ENCODE measurements around the gene GLMP. TPM values are rescaled to one million over a fixed set of nuclear protein-coding genes. Genes with fewer than 3 reads are reported as not detected.

Gene GLMP
- polyA plus RNA-seq, 4 donors, result 30.7 to 263 (median 63.9) TPM

DNA sequence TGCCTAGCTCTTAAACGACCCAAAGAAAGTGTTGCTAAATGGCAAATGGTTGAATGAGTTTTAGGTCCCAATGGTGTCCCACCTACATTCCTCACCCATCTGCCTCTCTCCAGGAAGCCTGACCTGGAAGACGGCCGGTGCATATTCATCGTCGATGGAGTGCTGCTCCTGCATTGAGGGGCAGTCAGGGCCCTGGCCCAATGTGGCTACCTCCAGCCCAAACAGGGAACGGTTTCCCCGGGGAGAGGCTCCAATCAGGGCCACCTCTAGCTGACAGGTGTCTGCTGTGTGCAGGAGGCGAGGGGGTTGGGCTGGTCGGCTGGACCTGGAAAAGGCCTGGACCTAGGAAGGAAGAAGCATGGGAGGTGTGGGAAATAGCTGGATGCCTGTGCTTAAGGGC, 1.6 kb downstream of the GLMP start:
- H3K36me3 ChIP-seq (ENCODE audit: control insufficient read depth in 3 of 3, insufficient read depth in 2 of 3, low read depth in 1 of 3, low read length in 3 of 3), result peaks cover 0 to 30% (median 0%) of the 10 kb centered on the region in 3 donors
- no peak overlapping the region for H3K4me3 ChIP-seq (ENCODE audit: low read depth in 1 of 3, low read length in 3 of 3)
- peaks cover 0 to 23% (median 0%) of the 10 kb centered on the region in 3 donors for H3K4me1 ChIP-seq (ENCODE audit: control insufficient read depth in 3 of 3, insufficient read depth in 2 of 3, low read depth in 1 of 3, low read length in 2 of 3)
- no peak overlapping the region for H3K27ac ChIP-seq (ENCODE audit: low read depth in 1 of 3, low read length in 2 of 3)
- no peak for FAIRE-seq
- DNase-seq, result no peak
- WGBS, 3 donors, result 89 to 90% (median 90%) methylated on average over 9 of the region's 9 CpGs
- H3K9me3 ChIP-seq (ENCODE audit: control insufficient read depth in 2 of 2, insufficient read depth in 1 of 2, low read depth in 1 of 2, low read length in 1 of 2), result no peaks in the 10 kb centered on the region
- no peaks in the 10 kb centered on the region for H3K27me3 ChIP-seq (ENCODE audit: control insufficient read depth in 3 of 3, insufficient read depth in 3 of 3, low read length in 3 of 3)

- Histone ChIP-seq H3K9me3 (ENCODE audit: control insufficient read depth in 2 of 2, insufficient read depth in 1 of 2, low read depth in 1 of 2, low read length in 1 of 2) (no peaks in the 10 kb centered on the region), H3K4me1 (ENCODE audit: control insufficient read depth in 3 of 3, insufficient read depth in 2 of 3, low read depth in 1 of 3, low read length in 2 of 3) (peaks cover 0 to 23% (median 0%) of the 10 kb centered on the region in 3 donors), H3K4me3 (ENCODE audit: low read depth in 1 of 3, low read length in 3 of 3) (no peak overlapping the region), H3K36me3 (ENCODE audit: control insufficient read depth in 3 of 3, insufficient read depth in 2 of 3, low read depth in 1 of 3, low read length in 3 of 3) (peaks cover 0 to 35% (median 0%) of the 10 kb centered on the region in 3 donors), H3K27me3 (ENCODE audit: control insufficient read depth in 3 of 3, insufficient read depth in 3 of 3, low read length in 3 of 3) (no peaks in the 10 kb centered on the region), H3K27ac (ENCODE audit: low read depth in 1 of 3, low read length in 2 of 3) (no peak overlapping the region)
- DNase-seq (no peak), FAIRE-seq (no peak)
- WGBS, 3 donors, result 87 to 90% (median 89%) methylated on average over 8 of the region's 8 CpGs
These were observed 2.4 kb downstream of the GLMP start for GRCh38 chr1:156293098-156293434.

DNA sequence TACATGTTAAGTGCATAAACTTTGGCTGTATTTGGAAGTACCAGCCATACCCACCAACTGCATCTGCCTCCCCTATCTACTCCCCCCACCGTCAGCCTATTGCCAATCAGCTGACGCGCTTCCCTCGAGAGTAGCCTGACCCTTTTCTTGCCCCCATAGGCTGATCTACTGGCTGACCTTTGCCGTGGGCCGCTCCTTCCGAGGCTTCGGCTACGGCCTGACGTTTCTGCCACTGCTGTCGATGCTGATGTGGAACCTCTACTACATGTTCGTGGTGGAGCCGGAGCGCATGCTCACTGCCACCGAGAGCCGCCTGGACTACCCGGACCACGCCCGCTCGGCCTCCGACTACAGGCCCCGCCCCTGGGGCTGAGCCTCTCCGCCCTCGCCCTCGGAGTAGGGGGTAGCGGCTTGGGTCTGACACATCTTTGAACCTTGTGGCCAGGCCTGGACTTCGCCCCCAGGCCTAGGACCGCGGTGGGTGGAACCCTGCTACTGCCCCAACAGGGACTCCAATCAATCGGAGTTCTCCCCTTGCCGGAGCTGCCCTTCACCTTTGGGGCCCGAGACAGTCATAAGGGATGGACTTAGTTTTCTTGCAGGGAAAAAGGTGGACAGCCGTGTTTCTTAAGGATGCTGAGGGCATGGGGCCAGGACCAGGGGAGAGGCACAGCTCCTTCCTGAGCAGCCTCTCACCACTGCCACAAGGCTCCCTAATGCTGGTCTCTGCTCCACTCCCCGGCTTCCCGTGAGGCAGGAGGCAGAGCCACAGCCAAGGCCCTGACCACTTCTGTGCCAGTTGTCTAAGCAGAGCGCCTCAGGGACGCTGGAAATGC, 4.0 kb downstream of the GLMP start:
- WGBS, 3 donors, result 12 to 26% (median 20%) methylated on average over 37 of the region's 37 CpGs
- FAIRE-seq (no peak), DNase-seq (peak; percentile 94 to 96)
- Histone ChIP-seq H3K4me1 (ENCODE audit: control insufficient read depth in 3 of 3, insufficient read depth in 2 of 3, low read depth in 1 of 3, low read length in 2 of 3) (peaks cover 0 to 23% (median 0%) of the 10 kb centered on the region in 3 donors), H3K27me3 (ENCODE audit: control insufficient read depth in 3 of 3, insufficient read depth in 3 of 3, low read length in 3 of 3) (no peaks in the 10 kb centered on the region), H3K27ac (ENCODE audit: low read depth in 1 of 3, low read length in 2 of 3) (peak overlapping the region; percentile 33 to 78 (median 75)), H3K9me3 (ENCODE audit: control insufficient read depth in 2 of 2, insufficient read depth in 1 of 2, low read depth in 1 of 2, low read length in 1 of 2) (no peaks in the 10 kb centered on the region), H3K36me3 (ENCODE audit: control insufficient read depth in 3 of 3, insufficient read depth in 2 of 3, low read depth in 1 of 3, low read length in 3 of 3) (peaks cover 0 to 35% (median 0%) of the 10 kb centered on the region in 3 donors), H3K4me3 (ENCODE audit: low read depth in 1 of 3, low read length in 3 of 3) (peak overlapping the region in 2 of 3 donors; percentile 26 to 49)

- Histone ChIP-seq H3K36me3 (ENCODE audit: control insufficient read depth in 3 of 3, insufficient read depth in 2 of 3, low read depth in 1 of 3, low read length in 3 of 3) (peaks cover 0 to 50% (median 0%) of the 10 kb centered on the region in 3 donors), H3K27ac (ENCODE audit: low read depth in 1 of 3, low read length in 2 of 3) (no peak overlapping the region), H3K9me3 (ENCODE audit: control insufficient read depth in 2 of 2, insufficient read depth in 1 of 2, low read depth in 1 of 2, low read length in 1 of 2) (no peaks in the 10 kb centered on the region), H3K4me1 (ENCODE audit: control insufficient read depth in 3 of 3, insufficient read depth in 2 of 3, low read depth in 1 of 3, low read length in 2 of 3) (peaks cover 0 to 21% (median 0%) of the 10 kb centered on the region in 3 donors), H3K27me3 (ENCODE audit: control insufficient read depth in 3 of 3, insufficient read depth in 3 of 3, low read length in 3 of 3) (no peaks in the 10 kb centered on the region), H3K4me3 (ENCODE audit: low read depth in 1 of 3, low read length in 3 of 3) (no peak overlapping the region)
- no peak for FAIRE-seq
- DNase-seq, result no peak
These were observed 5.6 kb downstream of the GLMP start for GRCh38 chr1:156289857-156290256.

DNA sequence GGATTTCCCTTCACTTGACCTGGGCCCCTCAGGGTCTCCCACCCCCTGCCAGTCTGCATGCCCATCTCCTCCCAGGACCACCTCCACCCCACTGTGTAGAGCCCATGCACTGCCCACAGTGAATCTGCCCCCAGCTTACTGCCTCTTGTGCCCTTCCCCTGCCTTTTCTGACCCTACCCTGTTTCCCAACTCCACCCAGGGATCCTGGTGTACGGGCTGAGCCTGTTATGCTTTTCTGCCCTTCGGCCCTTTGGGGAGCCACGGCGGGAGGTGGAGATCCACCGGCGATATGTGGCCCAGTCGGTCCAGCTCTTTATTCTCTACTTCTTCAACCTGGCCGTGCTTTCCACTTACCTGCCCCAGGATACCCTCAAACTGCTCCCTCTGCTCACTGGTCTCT, 9.4 kb downstream of the GLMP start:
- WGBS, 3 donors, result 92 to 94% (median 93%) methylated on average over 8 of the region's 8 CpGs
- peaks cover 2 to 30% (median 3%) of the 10 kb centered on the region in 3 donors for H3K4me1 ChIP-seq (ENCODE audit: control insufficient read depth in 3 of 3, insufficient read depth in 2 of 3, low read depth in 1 of 3, low read length in 2 of 3)

GRCh38 chr1:156285437-156285836, 10.0 kb downstream of the GLMP start:
- no peak overlapping the region for H3K27ac ChIP-seq (ENCODE audit: low read depth in 1 of 3, low read length in 2 of 3)
- H3K9me3 ChIP-seq (ENCODE audit: control insufficient read depth in 2 of 2, insufficient read depth in 1 of 2, low read depth in 1 of 2, low read length in 1 of 2), result no peaks in the 10 kb centered on the region
- H3K27me3 ChIP-seq (ENCODE audit: control insufficient read depth in 3 of 3, insufficient read depth in 3 of 3, low read length in 3 of 3), result no peaks in the 10 kb centered on the region
- H3K36me3 ChIP-seq (ENCODE audit: control insufficient read depth in 3 of 3, insufficient read depth in 2 of 3, low read depth in 1 of 3, low read length in 3 of 3), result peaks cover 0 to 24% (median 0%) of the 10 kb centered on the region in 3 donors
- DNase-seq (no peak), FAIRE-seq (no peak)
- peaks cover 4 to 31% (median 5%) of the 10 kb centered on the region in 3 donors for H3K4me1 ChIP-seq (ENCODE audit: control insufficient read depth in 3 of 3, insufficient read depth in 2 of 3, low read depth in 1 of 3, low read length in 2 of 3)
- H3K4me3 ChIP-seq (ENCODE audit: low read depth in 1 of 3, low read length in 3 of 3), result no peak overlapping the region
- WGBS, 3 donors, result 93 to 96% (median 95%) methylated on average over 20 to 21 of the region's 21 CpGs

More for the DNA sequence above, 9.4 kb downstream of the GLMP start:
- Histone ChIP-seq H3K27ac (ENCODE audit: low read depth in 1 of 3, low read length in 2 of 3) (no peak overlapping the region), H3K4me3 (ENCODE audit: low read depth in 1 of 3, low read length in 3 of 3) (no peak overlapping the region), H3K9me3 (ENCODE audit: control insufficient read depth in 2 of 2, insufficient read depth in 1 of 2, low read depth in 1 of 2, low read length in 1 of 2) (no peaks in the 10 kb centered on the region), H3K36me3 (ENCODE audit: control insufficient read depth in 3 of 3, insufficient read depth in 2 of 3, low read depth in 1 of 3, low read length in 3 of 3) (peaks cover 0 to 24% (median 0%) of the 10 kb centered on the region in 3 donors), H3K27me3 (ENCODE audit: control insufficient read depth in 3 of 3, insufficient read depth in 3 of 3, low read length in 3 of 3) (no peaks in the 10 kb centered on the region)
- no peak for DNase-seq
- FAIRE-seq, result no peak

- no peak overlapping the region for H3K27ac ChIP-seq (ENCODE audit: low read depth in 1 of 3, low read length in 2 of 3)
- peaks cover 4 to 31% (median 5%) of the 10 kb centered on the region in 3 donors for H3K4me1 ChIP-seq (ENCODE audit: control insufficient read depth in 3 of 3, insufficient read depth in 2 of 3, low read depth in 1 of 3, low read length in 2 of 3)
- no peak for DNase-seq
- no peaks in the 10 kb centered on the region for H3K9me3 ChIP-seq (ENCODE audit: control insufficient read depth in 2 of 2, insufficient read depth in 1 of 2, low read depth in 1 of 2, low read length in 1 of 2)
- H3K27me3 ChIP-seq (ENCODE audit: control insufficient read depth in 3 of 3, insufficient read depth in 3 of 3, low read length in 3 of 3), result no peaks in the 10 kb centered on the region
- peaks cover 0 to 28% (median 3%) of the 10 kb centered on the region in 3 donors for H3K36me3 ChIP-seq (ENCODE audit: control insufficient read depth in 3 of 3, insufficient read depth in 2 of 3, low read depth in 1 of 3, low read length in 3 of 3)
- FAIRE-seq, result no peak
- WGBS, 3 donors, result 69 to 90% (median 84%) methylated on average over 4 of the region's 4 CpGs
- H3K4me3 ChIP-seq (ENCODE audit: low read depth in 1 of 3, low read length in 3 of 3), result no peak overlapping the region
These were observed 10.7 kb downstream of the GLMP start for GRCh38 chr1:156284757-156285156.

GRCh38 chr1:156284112-156284511, 11.4 kb downstream of the GLMP start, which contains the start of gene TMEM79:
TSS of gene TMEM79 (plus strand) at chr1:156284325. CDS start at chr1:156285227, 902 bp downstream.
- Histone ChIP-seq H3K4me3 (ENCODE audit: low read depth in 1 of 3, low read length in 3 of 3) (peak within 1 kb of the TSS; percentile 32 to 89 (median 78)), H3K36me3 (ENCODE audit: control insufficient read depth in 3 of 3, insufficient read depth in 2 of 3, low read depth in 1 of 3, low read length in 3 of 3) (peaks cover 0 to 31% (median 3%) of the 10 kb centered on the region in 3 donors), H3K9me3 (ENCODE audit: control insufficient read depth in 2 of 2, insufficient read depth in 1 of 2, low read depth in 1 of 2, low read length in 1 of 2) (no peaks in the 10 kb centered on the region), H3K27me3 (ENCODE audit: control insufficient read depth in 3 of 3, insufficient read depth in 3 of 3, low read length in 3 of 3) (no peaks in the 10 kb centered on the region), H3K4me1 (ENCODE audit: control insufficient read depth in 3 of 3, insufficient read depth in 2 of 3, low read depth in 1 of 3, low read length in 2 of 3) (peaks cover 4 to 31% (median 5%) of the 10 kb centered on the region in 3 donors), H3K27ac (ENCODE audit: low read depth in 1 of 3, low read length in 2 of 3) (peak within 1 kb of the TSS; percentile 67 to 80 (median 69))
- FAIRE-seq, result no peak
- 59 to 76% (median 66%) methylated on average over 7 of the region's 7 CpGs for WGBS, 3 donors
- DNase-seq, result peak in 1 of 2 donors; percentile 48

Measured in small intestine (tissue), 7 donors.